ENCODE measurements around the gene PRKCZ.

PRKCZ gene

DNA sequence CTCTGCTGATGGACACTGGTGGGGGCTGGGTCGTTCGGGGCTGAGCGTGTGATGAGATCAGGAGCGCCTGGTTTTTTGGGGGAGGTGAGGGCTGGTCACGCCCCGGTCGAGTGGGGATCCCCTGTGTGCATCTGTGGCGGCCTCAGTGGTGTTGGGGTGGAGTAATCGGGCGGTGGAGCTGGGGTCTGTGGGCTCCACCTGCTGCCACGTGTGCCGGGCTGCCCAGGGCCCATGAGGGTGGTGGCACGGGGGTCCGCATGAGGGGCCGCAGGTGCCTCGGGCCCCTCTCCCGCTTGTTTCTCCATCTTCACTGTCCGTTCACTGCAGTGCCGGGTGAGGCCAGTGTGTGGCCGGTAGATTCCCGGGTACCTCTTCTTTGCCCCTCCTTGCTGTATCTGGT, 17.2 kb downstream of the PRKCZ start:
- ATAC-seq, result no peak
- DNase-seq, result no peak

- no peak for ATAC-seq
Observed at GRCh38 chr1:2067981-2068380, 17.8 kb downstream of the PRKCZ start.

GRCh38 chr1:2068951-2069350, 18.7 kb downstream of the PRKCZ start:
- DNase-seq (no peak), ATAC-seq (no peak)

More at GRCh38 chr1:2067981-2068380, 17.8 kb downstream of the PRKCZ start:
- no peak for DNase-seq

DNA sequence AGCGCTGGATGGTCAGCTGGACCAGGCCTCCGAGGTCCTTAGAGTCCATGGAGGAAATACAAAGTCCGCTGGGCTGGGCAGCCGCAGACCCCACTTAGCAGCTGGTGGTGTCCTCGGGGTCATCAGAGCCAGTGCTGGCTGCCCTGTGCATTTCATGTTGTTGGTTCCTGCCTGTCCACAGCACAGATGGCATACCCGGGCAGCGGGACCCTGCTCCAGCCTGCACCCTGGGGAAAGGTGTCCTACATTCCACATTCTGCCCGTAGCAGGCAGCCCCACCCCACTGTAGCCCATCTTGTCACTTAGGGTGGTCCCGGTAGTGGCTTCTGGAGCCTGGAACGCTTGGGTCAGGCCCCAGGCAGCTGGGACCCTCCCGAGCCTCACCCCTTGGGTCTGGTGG, 19.8 kb downstream of the PRKCZ start:
- no peak for DNase-seq
- ATAC-seq, result no peak

DNA sequence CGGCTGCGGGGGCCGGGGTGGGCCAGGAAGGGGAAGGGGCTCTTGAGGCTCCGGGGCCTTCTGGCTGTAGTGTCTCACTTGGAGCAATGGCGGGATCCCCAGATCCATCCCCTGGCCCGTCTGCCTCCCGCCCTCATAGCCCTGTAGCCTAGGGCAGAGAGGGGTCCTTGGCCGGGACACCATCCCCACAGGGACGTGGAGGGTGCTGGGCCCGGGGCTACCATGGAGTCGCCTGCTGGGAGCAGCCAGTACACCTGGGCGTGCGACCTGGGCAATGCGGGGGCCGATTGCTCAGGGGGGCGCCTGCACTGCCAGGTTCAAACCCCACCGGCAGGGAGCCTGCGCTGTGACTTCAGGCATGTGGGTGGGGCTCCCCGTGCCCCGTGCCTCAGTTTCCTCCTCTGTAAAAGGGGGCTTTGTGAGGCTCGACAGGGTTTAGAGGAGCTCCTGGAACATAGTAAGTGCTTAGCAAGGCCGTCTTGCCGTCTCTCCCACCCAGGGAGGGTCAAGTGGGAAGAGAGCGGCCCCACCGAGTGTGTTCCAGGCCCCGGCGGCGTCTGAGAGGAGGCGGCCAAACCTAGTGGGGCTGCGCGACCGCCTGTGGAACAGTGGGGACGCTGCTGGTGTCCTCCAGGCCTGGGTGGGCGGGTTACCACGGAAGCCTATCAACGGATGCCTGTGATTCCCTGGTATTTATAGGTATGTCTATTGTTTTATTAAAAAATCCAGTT, 20.8 kb downstream of the PRKCZ start:
- ATAC-seq (no peak), DNase-seq (no peak)

DNA sequence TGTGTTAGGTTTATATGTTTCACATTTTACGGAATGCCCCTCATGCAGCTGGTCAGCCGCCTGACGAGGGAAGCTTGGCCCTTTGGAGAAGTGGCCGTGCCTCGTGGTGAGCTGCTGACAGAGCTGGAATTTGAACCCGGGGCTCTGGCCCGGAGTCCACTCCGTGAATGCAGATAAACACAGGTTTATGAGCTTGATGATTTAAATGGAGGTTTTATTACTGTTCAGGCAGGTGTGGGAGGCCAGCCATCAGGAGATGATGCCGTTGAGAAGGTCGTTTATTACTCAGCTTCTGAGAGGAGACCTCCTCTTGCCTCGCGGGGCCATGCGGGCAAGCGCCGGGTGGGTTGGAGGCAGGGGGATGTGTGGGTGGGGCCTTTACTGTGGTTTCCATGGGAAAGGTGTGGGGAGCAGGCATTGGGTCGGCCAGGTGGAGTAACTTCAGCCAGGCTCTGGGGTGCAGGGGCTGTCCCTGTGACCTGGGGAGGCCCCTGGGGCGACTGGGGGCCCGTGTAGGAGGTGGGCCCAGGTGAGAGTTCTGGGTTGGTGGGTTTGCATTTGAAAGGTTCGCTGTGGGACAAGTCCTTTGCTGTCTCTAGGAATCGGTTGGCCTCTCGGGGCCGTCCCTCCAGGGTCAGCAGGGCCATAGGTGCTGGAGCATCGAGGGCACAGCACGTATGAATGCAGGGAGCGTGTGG, 22.0 kb downstream of the PRKCZ start:
- peak; percentile 61 for ATAC-seq

GRCh38 chr1:2072891-2073290, 22.7 kb downstream of the PRKCZ start:
- DNase-seq, result no peak
- ATAC-seq, result no peak

More for the DNA sequence above, 22.0 kb downstream of the PRKCZ start:
- peak; percentile 42 for DNase-seq

DNA sequence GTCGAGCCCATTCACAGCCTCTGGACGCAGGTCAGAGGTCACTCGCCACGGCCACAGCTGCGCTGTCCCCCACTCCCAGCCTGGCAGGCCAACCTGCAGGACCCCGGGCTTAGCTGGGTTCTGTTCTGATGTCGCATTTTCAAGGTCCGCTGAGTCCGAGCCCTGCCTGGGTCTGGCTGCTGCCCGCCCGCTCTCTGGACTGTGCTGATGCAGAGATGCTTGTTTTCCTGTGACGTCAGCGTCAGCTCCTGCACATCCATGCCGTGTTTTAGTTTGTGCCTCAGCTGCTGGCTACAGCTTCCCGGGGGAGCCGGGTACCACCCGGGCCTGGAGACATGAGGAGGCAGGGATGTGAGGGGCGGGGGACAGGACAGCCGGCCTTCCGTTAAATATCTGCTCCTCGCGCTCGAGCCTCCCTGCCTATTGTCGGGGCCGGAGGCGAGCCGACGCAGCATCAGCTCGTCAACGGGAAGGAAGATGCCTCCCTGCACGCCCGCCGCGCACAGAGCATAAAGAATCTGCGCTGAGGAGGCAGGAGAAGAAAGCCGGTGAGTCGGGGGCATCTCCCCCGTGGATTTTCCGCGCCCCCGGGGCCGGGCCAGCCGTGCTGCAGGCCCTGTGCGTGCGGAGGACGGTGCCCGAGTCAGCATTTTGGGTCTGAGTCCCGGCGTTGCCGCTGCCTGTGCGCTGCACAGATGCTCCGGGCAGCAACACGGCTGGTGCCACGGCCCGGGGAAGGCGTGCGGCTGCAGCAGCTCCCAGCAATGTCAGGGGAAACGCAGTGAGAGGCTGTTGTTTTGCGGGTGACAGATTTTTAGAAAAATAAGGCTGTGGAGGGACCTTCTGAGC, 23.4 kb downstream of the PRKCZ start:
- DNase-seq (no peak), ATAC-seq (no peak)

DNA sequence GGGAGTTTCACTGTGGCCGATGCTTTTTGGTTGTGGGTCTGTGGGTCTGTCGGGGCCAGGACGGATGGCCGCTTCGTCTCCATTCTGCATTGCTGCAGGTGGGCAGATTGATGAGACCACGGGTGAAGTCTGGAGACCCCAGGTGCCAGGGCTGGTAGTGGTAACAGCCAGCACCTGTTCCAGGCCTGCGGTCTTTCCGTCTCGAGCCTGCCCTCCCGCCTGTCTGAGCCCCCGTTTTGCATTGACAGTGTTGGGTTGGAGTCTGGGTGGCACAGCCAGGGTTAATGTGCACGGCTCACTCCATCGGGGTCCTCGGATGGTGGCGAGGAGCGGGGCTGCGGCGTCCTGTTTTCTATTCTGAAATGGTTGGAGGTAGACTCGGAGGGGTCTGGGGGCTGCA, 24.2 kb downstream of the PRKCZ start:
- ATAC-seq (no peak), DNase-seq (no peak)

- DNase-seq, result no peak
- ATAC-seq, result no peak
Observed at GRCh38 chr1:2074944-2075740, 24.9 kb downstream of the PRKCZ start.

- no peak for ATAC-seq
- no peak for DNase-seq
Observed at GRCh38 chr1:2076826-2077225, 26.6 kb downstream of the PRKCZ start.

- DNase-seq, result no peak
- ATAC-seq, result no peak
Observed at GRCh38 chr1:2078170-2078569, 28.0 kb downstream of the PRKCZ start.

- ATAC-seq (no peak), DNase-seq (no peak)
Observed at GRCh38 chr1:2079396-2080085, 29.3 kb downstream of the PRKCZ start.

DNA sequence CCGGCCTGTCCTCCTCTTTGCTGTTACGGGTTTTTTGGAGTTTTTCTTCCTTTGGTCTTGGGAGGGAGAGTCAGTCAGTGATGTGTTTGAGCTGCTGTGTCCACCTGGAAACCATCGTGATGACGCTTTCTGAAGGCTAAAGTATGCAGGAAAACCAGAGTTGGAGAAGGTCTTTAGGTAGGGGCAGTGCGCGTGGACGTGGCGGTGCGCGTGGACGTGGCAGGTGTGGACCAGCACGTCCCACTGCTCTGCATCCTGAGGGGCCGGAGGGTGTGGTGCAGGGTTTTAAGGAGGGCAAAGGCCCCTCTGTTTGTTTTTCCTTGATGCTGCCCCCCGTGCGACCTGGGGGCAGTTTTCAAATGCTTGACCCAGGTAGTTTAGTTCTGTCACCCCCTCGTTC, 29.9 kb downstream of the PRKCZ start:
- DNase-seq, result no peak
- no peak for ATAC-seq

DNA sequence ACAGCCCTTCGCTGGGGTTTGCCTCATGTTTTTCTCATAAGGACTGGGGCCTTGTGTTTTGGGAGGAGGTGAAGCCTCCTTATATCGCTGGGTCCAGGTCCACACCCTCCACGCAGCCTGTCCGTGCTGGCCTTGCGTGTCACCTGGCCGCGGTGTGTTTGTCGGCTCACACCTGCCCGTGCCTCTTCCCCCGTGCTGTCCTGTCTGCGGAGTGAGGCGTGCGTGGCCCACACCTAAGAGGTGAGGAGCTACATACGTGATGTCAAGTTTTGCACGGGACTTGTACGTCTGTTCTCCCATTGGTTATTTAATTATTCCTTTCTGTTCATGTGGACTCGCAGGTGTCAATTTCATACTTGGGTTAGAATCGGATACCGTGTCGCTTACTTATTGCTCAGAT, 30.7 kb downstream of the PRKCZ start:
- ATAC-seq, result no peak

DNA sequence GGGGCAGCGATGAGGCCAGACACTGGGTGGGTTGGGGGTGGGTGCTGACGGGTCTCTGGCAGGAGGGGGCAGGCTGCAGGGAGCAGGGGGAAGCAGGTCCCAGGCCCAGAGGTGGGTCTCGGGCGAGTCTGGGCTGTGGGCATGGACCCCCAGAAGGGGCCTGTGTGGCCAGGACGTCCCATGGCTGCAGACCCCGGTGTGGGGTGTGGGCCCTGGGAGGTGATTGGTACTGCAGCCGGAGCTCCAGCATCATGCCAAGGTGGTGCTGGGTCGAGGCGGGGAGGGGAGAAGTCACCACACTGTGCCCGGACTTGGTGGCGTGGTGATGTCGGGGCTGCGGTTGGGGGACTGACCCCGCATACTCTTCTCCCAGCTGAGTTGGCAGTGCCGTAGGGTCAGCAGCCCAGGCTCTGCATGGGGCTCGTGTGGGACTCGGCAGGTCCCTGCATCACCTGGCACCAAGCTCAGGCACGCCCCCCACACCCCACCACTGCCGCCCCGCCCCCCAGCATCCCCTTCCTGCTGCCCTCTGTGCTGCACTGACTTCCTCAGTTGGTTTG, 31.2 kb downstream of the PRKCZ start:
- no peak for DNase-seq
- ATAC-seq, result no peak

More for the DNA sequence above, 30.7 kb downstream of the PRKCZ start:
- DNase-seq, result no peak

DNA sequence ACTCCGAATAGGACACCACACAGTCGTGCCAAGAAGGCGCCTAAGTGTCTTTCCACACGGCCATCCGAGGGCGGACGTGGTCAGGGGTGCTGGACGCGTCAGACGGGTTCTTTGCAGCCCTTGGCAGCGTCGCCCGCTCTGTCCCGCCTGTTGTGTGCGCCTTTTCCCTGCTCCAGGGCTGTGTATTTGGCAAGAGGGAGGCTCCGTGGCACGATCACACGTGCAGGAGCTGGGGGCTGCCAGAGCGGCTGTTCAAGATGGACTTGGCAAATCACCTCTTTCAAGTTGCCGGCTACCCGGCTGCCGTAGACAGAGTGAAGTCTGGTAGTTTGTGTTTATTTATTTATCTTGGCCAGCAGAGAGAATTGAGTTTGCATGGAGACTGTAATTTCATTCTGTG, 31.9 kb downstream of the PRKCZ start:
- no peak for ATAC-seq

DNA sequence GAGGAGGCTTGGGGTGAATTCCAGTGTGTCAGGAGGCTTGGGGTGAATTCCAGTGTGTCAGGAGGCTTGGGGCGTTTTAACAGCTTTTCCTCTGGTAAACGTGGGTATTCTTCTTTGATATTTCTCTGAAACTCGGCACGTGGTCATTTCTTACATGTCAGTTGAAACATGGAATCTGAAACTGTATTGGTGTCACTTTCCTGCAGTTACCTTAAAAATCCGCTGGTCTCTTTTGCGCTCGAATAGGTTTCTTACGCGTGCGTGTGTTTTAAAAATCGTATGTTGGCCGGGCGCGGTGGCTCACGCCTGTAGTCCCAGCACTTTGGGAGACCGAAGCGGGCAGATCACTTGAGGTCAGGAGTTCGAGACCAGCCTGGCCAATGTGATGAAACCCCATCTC, 33.5 kb downstream of the PRKCZ start:
- no peak for DNase-seq

More for the DNA sequence above, 31.9 kb downstream of the PRKCZ start:
- no peak for DNase-seq

GRCh38 chr1:2084306-2084705, 34.1 kb downstream of the PRKCZ start:
- ATAC-seq, result no peak
- DNase-seq, result no peak

More for the DNA sequence above, 33.5 kb downstream of the PRKCZ start:
- no peak for ATAC-seq

DNA sequence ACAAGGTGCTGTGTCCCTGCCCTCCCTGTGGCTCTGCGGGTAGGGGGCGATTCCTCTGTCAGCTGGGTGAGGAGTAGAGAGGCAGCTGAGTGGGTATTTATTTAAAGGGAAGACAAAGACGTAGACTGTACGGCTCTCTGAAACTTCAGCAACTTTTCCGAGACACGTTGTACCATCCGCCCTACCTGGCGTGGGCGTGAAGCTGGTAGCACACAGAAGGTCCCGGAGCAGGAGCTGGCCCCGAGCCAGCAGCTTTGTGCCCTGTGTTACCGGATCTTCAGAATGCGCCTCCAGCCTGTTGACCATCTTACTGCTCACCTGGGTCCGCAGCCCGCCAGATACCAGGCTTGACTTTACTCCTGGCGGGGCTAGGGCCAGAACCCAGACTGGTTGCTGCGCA, 34.9 kb downstream of the PRKCZ start:
- ATAC-seq (no peak), DNase-seq (no peak)

- DNase-seq (no peak), ATAC-seq (no peak)
Observed at GRCh38 chr1:2086446-2087078, 36.4 kb downstream of the PRKCZ start.

Data from stimulated activated naive CD8-positive, alpha-beta T cell treated with anti-CD3 and anti-CD28 coated beads, Interleukin-15, Interleukin-2, amounts not matched to agents 100 U/mL and 50 U/mL, for 24 hours (primary cell).